NCI-H146 (cell line): ENCODE results near the gene GRID1.
"Not testable (repeated sequence)": the region's sequence is repeated elsewhere in the genome, so short reads cannot be mapped to it uniquely, and the experiment has no call there.

Source experiments
- DNase-seq: peaks from one replicate; lab custom pipeline; 2025; lab: John Stamatoyannopoulos, UW

GRID1 gene

DNA sequence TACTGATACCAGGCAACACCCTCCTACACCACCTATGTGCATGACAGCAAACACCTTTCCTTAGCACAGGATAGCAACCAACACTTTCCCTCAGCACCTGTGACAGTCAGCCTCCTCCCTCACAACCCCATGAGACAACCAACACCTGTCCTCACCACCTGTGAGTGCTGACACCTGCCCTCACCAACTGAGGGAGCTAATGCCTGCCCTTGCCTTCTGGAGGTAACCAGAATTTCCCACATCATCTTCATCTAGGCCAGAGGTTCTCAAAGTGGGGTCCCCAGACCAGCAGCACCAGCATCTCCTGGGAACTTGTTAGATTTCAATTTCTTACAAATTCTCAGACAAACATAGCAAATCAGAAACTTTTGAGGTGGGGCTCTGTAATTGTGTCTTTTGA is 112.5 kb downstream of the GRID1 start:
- DNase-seq = peak; percentile 78

DNA sequence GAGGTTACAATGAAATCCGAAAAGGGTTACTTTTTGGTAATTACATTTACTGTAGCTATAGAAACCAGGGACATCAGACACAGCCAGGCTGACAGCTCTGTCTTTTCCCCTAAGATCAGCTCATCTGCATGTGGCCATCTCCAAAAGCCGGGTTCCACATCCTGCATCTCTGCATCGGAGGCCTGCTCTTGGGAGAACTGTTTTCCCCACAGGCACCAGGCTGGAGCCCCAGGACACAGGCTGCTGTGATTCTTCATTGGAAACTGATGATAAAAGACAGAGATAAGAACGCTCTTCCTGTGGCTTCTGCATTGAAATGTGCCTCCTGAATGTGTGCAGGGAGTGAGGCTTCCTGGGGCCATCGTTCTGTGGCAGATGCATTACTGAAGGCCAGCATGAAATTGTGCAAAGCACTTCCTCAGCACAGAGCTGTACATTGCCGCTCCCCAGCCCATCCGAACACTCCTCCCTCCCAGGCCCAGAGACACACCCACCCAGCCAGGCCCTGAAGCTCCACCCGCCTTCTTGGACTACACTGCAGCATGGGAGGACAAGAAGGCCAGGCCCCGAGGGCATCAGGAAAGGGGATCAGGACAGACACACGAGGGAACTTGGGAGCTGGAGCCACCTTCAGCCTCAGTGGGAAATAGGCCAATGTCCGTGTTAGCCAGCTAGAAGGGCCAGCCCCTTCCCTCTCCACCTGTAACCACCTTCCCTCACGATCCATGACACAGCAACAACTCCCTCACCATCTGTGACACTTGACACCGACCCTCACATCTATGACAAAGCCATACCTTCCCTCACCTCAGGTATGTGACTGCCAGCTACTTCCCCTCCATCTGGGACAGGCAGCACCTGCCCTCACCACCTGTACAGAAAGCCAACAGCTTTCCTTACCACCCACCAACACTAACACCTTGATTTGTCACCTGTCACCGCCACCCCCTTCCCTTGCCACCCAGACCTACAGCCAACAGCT is 113.2 kb downstream of the GRID1 start:
- peak; percentile 75 for DNase-seq

DNA sequence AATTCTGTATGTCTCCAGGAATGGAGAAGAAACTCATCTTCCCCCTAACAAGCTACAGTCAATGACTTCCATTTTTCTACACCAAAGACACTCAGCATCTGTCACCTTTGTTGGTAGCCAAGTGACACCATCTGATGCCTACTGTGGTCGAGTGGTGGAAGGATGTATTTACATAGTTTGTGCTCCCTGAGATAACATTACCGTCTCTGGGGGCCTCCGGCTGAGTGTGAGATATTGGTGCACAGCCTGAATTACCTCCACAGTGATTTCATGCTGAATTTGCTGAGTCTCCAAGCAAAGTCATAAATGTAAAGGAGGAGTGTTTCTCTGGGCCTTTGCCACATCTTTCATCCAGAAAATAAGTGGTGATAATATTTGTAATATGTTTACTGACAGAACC is 114.0 kb downstream of the GRID1 start:
- DNase-seq = peak; percentile 66

DNA sequence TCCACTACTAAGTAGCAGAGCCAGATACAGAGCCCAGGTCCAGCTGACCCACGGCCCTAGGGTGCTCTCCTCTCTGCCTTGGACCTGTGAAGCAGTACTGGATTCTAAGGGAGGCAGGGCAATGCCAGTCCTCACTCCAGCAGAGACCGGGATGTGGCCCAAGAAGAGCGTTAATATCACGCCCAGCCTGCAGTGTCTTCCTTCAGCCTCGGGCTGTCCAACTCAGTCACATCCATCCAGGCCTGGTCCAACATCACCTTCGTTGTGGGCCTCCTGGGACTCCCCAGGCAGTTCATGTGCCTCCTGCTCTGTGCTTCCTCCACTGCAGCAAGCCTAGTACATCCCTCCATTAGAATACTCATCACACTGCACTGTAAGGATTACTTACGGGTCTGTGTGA is 114.5 kb downstream of the GRID1 start:
- no peak for DNase-seq

DNA sequence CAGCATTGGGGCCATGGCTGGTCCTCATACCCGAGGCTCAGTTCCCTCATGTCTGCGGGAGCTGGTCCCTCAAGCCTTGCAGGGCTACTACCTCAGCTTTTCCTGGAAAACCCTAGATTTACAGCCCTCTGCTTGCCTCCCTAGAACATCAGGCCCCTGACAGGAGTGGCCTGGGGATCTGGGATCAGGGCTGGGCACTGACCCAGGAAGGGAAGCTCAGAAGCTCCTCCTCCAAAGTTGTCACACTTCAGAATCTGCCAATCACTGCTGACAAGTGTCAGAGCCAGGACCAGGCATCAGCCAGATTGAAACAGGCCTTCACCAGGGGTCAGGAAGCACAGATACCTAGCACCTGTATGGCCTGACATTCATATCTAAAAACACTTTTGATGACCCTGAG is 115.2 kb downstream of the GRID1 start:
- no peak for DNase-seq

DNA sequence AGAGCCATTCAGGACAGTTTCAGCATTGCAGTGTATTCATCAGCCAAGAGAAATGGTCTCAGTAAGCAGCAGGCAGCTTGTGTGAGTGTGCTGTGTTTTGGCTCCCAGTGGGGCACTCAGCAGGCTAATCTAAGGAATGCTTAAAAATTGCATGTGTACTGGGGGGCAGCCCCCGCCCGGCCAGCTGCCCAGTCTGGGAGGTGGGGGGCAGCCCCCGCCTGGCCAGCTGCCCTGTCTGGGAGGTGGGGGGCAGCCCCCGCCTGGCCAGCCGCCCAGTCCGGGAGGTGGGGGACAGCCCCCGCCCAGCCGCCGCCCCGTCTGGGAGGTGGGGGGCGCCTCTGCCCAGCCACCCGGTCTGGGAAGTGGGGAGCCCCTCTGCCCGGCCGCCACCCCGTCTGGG is 116.2 kb downstream of the GRID1 start:
- DNase-seq = no peak

DNA sequence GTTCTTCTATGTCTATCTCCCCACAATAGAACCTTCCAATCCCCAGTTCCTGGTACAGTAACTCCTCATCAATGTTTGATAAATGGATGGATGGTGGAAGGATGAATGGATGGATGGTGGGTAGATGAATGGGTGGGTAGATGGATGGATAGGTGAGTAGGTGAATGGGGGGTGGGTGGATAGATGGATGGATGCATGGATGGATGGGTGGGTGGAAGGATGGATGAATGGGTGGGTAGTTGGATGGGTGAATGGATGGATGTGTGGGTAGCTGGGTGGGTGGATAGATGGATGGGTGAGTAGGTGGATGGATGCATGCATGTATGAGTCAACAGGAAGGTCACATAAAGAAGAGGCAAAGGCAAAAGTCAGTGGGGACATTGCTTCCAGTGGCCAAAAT is 116.8 kb downstream of the GRID1 start:
- DNase-seq = no peak

DNA sequence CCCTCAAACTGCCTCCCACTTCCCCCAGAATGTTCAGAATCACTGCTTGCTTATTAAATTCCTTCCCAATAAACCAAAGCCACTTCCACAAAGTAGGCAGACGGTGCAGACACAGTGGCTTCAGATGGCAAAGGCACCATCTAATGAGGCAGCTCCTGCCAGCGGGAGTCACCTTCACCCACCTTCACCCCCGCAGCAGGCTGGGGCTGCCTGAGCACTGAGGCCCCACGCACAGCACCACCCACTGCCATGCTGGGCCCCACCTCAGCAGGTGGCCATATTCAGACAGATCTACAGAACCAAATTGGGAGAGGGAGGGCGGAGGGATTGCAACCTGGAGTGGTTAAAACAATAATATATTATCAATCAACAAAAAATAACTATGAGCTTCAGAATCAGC is 118.5 kb downstream of the GRID1 start:
- DNase-seq = no peak

DNA sequence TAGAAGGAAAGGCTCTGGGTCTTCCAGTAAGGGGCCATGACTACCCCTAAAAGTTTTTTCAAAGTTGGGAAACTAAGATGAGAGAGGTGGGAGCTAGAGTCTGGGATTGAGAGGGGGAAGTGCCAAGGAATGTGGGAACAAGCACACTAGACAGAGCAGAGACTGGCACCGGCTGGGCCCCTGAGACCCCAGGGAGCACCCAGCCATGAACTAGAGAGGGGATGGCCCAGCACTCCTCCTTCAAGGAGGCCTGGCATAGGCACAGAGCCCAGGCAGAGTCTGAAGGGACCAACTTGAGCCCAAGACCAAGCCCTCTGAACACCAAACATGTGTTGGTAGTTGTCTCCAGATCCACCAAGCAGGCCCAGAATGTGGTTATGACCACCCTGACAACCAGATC is 119.0 kb downstream of the GRID1 start:
- DNase-seq = no peak

DNA sequence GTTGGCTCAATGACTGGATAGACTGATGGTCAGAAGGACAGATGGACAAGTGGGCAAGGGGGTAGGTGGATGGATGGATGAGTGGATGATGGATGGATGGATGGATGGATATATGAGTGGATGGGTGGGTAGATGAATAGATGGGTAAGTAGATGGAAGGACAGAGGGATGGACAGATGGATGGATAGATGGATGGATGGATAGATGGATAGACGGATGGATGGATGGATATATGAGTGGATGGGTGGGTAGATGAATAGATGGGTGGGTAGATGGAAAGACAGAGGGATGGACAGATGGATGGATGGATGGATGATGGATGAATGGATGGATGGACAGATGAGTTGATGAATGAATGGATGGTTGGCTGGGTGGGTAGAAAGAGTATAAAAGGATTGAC is 119.5 kb downstream of the GRID1 start:
- DNase-seq = no peak

DNA sequence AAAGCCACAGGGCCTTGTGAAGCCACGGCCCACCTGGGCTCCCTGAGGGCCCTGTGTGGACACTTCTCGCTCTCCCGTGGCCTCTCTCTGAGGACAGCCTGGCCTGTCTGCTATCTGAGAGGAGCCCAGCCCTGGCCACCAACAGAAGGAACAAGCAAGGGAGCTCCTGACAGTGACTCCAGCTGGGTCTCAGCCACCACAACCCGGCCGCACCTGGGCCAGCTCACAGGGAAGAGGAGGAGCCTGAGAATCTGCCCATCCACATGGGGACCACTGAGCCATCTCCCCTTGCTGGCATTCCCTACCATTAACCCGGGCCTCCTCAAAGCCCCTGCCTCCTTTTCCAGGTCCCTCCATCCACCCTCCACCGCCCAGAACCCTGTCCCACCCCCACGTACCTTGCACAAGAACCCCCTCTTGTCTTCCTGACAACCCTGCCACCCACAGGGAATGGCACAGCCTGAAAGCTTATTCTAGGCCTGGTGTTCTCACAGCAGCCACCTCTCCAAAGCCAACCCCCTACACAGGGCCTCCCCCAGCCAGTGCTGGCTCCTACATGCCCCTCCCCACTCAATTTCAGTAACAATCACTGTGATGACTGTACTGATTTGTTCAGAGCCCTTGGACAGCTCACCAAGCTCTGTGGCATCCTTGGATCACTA is 120.2 kb downstream of the GRID1 start:
- no peak for DNase-seq

DNA sequence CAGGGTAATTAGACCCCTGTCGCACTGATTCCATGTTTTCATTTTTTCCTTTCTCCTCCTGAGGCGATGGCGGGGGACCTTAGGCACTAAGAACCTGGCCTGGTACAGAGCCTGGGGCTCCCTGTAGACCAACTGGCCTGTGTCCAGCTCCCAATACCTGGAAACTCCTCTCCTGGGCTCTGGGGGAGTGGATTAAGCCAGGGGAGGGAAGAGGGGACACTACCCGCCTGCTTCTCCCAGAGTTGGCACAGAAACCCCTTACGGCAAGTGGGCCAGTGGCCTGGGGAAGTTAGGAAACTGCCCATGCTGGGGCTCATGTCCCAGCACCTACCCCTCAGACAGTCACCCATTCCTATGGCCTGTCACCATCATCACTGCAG is 121.6 kb downstream of the GRID1 start:
- DNase-seq = no peak

DNA sequence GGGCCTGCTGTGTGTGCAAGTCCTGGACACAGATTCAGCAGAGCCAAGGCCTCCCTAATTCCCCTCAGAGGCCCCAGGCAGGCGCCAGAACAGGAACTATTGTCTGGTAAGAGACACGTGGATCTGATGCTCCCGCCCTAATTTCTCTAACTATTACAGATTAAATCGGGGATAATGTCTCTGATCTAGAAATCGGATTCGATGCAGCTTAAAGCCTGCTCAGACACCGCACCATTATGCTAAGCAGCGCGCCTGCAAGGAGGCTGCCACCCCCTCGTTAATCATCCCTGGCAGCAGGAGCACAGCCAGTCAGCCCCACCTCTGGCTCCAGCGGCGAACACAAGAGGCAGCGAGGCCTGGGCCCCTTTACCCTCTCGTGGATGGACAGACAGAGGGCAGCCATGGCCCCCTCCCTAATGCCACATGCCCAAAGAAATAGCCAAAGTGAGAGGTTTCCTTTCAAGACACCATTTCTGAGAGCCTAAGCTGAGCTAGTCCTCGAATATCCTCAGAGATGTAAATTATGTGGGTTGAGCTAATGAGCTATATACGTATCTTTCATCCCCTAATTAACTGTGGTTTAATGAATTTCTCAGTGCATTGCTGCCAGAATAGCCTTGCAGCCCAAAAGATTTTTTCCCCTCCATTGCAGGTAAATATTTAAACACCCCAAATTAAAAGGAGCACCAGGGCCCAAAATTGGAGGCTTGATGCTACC is 122.1 kb downstream of the GRID1 start:
- DNase-seq = no peak

DNA sequence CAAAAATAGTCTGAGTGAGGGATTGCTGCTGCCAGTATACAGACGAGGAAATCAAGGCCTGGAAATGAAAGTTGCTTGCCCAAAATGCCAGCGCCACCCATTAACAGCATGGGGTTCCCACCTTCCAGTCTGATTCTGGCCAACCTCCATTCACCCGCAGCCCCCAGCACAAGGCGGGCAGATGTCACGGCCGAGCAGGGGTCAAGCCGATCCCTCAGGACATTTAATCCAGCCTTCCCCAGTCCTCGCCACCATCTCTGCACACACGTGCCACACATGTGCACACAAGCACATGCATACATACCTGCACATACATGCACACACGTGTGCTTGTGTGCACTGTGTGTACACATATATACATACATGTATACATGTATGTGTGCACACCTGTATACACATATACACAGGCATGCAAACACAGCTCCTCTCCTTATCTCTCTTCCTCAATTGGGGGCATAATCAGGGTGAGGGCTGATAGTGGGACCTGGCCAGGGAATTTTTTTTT is 122.9 kb downstream of the GRID1 start:
- DNase-seq = no peak

DNA sequence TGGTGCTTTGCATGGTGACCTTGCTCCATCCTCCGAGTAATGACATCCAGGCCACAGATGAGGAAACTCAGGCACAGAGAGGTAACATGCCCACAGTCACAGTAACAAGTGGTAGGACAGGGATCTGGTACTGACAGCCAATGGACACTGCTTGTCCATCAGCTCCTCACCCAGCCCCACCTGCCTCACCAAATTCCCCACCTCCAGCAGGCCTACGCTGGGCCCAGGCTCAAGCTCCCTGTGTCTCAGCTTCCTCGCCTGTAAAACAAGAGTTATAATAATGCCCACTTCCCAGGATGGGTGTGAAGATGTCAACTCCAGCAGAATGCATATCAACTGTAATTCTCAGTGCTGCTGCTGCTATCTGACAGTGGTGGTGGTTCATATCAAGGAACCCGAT is 123.8 kb downstream of the GRID1 start:
- no peak for DNase-seq

DNA sequence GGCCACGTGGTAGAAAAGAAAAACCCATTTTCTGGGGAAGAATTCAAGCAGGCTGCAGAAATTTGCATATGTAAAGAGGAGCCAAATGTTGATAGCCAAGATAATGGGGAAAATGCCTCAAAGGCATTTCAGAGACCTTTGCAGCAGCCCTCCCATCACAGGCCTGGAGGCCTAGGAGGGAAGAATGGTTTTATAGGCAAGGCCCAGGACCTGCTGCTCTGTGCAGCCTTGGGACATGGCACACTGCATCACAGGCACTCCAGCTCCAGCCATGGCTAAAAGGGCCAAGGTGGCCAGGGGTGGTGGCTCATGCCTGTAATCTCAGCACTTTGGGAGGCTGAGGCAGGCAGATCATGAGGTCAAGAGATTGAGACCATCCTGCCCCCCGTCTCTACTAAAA is 128.5 kb downstream of the GRID1 start:
- not testable (repeated sequence) for DNase-seq

DNA sequence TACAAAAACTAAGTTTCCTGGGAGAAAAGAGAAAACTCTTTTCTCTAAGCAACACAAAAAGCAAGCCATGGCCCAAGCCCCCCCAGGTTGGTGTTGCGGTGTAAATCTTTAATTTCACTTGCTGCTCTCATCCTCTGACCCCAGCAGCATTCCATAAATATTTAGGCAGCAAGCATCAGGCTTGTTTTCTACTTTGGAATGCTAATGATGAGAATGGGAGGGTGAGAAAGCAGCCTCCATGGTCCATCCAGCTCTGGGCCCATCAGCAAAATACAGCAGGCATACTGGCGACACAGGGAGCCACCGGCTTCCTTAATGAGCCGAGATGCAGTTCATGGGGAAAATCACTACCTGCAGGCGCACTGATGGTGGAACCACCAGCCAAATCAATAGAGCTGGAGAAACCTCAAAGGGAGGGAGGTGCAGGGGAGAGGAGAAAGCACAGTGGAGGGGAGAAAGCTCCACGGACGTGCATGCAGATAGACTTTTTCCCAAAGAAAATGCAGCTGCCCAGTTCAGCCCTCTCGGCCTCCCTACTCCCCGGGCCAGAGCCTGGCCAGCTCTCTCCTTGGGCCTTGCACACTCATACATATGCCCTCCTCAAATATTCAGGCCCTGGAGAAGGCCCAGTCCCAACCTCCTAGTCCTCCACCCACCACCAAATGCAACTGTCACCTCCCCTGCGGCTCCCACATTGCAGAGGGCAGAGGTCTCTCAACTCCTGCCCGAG is 131.9 kb downstream of the GRID1 start:
- DNase-seq = no peak

DNA sequence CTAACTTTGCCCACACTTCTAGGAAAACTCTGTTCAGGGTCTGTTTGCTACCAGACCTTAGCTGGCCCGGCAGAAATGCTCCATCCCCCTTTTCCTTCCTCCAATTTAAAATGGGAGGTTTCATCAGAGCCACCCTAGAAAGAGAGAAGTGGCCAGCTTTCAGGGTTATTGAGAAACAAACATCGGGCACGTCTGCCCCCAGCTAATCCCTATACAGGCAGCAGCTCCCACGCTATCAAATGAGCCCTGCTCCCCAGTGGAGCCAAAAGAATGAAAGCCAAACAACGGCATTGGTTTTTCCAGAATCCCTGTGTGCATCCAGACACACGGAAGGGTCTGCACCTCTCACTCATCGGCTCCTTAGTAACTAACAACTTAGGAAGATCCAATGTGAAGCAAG is 132.5 kb downstream of the GRID1 start:
- DNase-seq = no peak

DNA sequence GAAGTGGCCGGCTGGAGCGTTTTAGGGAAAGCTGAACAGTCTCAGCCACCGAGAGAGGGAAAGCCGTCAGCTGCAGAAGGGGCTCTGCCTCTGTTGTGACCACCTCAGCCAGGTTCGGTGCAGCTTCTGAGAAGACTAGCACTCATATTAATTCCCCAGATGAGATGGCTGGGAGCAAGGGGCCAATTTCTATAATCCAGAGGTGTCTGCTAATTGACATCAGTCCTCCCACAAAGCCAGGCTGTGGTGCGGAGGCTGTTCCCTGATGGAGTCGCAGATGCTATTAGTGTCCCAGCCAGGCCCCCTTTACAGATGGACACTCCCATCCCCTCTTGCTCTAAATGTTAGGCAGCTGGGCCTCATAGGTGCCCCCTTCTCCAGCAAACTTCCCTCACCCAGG is 133.5 kb downstream of the GRID1 start:
- no peak for DNase-seq

DNA sequence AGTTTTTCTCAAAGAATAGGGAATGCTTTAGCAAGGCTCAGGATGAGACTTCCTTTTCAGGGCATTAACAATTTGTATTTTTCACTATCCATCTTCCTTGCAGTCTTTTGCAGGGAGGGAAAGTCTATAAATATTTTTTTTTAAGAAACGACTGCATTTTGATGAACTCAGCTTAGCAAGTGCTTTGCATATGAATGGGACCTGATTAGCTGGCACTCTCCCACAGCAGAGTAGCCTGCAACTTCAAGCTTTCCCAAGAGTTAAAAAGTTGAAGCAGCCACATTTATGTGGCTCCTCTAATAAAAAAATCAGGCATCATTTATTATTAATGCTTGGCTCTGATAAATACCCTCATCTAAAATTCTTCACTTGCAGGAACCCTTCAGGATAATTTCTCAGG is 134.0 kb downstream of the GRID1 start:
- DNase-seq = no peak

DNA sequence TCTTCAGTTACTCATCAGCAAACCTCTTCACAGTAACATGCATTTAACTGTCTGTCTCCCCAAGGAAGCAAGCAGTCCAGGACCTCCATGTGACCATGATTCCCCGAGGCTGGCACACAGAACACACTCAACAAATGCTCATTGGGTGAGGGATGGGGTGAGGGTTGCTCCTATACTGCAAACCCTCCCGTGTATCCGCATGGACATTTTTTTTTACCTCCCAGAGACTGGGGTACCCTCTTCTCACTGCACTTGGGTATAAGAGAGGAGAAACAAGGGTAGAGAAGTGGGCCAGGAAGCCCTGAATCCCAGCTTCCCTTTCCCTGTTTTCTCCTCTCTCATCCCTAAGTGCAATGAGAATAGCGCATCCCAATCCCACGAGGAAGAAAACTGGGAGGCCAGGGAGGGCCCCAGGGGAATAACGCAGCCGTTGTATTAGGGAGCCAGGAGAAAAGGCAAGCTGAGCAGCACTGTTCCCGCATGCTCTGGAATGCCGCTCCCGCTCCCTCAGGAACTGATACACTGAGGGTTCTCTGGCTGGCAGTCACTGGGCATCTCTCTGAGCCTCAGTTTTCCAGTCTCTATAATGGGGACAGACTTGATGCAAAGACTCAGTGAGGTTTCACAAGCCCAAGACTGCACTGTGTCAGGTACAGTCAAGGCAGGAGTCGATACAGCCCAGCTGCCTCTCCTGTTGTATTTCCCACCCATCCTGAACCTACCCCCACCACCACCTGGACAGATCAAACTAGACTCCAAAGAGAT is 134.6 kb downstream of the GRID1 start:
- DNase-seq = no peak
